HCT116 (cell line): ENCODE measurements around the gene OR4D6. TPM values are rescaled to one million over a fixed set of nuclear protein-coding genes. Genes with fewer than 3 reads are reported as not detected.

Source experiments
- ATAC-seq: fragments of 200-7000 bp; cut with Tn5 transposase; 2 replicates; pipeline ENCODE4 v1.9.1; 2020; ENCODE audit warnings: mild to moderate bottlenecking, moderate library complexity
- BruUV-seq: library from RNA; stranded (reverse); fragments of 400-500 nt; replicated peaks from 2 replicates; lab custom pipeline; 2021; lab: Mats Ljungman, UMichigan
- CTCF ChIA-PET: fragments of 300-600 bp; sonication (Branson Sonifier 250); formaldehyde crosslinking; loops from one replicate; lab custom pipeline; 2021; ENCODE audit warnings: antibody characterized with exemption; lab: Charles Lee
- POLR2A ChIA-PET: fragments of 300-600, 350-600 bp; sonication (Branson Sonifier 250); formaldehyde crosslinking; loops from one replicate; lab custom pipeline; 2021; ENCODE audit warnings: antibody characterized with exemption; lab: Charles Lee
- RAD21 ChIA-PET, 2 experiments: fragments of 300-600 bp; sonication (Branson Sonifier 250); formaldehyde crosslinking; loops; one replicate each; lab custom pipeline; 2023; ENCODE audit warnings: low total read pairs in 2 of 2; ENCODE audit not compliant: uncharacterized antibody in 2 of 2, unreplicated experiment in 2 of 2, low non-redundant PET in 1 of 2; lab: Charles Lee
- DNase-seq: peaks from one replicate; pipeline ENCODE4 v3.0.0-alpha.2; 2010; ENCODE audit warnings: low read depth, low spot score
- H2AFZ ChIP-seq: fragments of 200-600 bp; shearing (Covaris generic), sonication (generic); 2 replicates; pipeline ENCODE4 v1.6.1; 2017; ENCODE audit warnings: low read depth, mixed run types, mixed read lengths, antibody characterized with exemption, low read length; ENCODE audit not compliant: poor library complexity, severe bottlenecking
- H3K27ac ChIP-seq: 2 replicates; pipeline ENCODE4 v1.5.1; 2012; ENCODE audit warnings: low read depth, low read length
- H3K27me3 ChIP-seq: fragments of 200-600 bp; sonication (generic); 2 replicates; pipeline ENCODE4 v1.6.1; 2016; ENCODE audit warnings: mixed run types, low read length, mixed read lengths; ENCODE audit not compliant: insufficient read depth
- H3K36me3 ChIP-seq, 2 experiments: fragments of 200-500 bp in 1 of 2; fragments of 200-600 bp in 1 of 2; sonication (Bioruptor generic) in 1 of 2; sonication (generic) in 1 of 2; 2 replicates each; pipeline versions ENCODE4 v1.5.1 to v1.6.1; 2014 to 2016; ENCODE audit warnings: low read length in 2 of 2, inconsistent platforms in 1 of 2, mixed read lengths in 1 of 2, mixed run types in 1 of 2; ENCODE audit not compliant: insufficient read depth in 2 of 2, control insufficient read depth in 1 of 2
- H3K4me1 ChIP-seq, 2 experiments: fragments of 200-600 bp in 1 of 2; sonication (generic) in 1 of 2; 2 replicates each; pipeline versions ENCODE4 v1.5.1 to v1.6.1; 2012 to 2017; ENCODE audit warnings: low read length in 2 of 2, inconsistent platforms in 1 of 2, mild to moderate bottlenecking in 1 of 2, mixed read lengths in 1 of 2, mixed run types in 1 of 2, moderate library complexity in 1 of 2; ENCODE audit not compliant: insufficient read depth in 2 of 2, control insufficient read depth in 1 of 2
- H3K4me2 ChIP-seq: fragments of 200-600 bp; sonication (generic); 2 replicates; pipeline ENCODE4 v1.6.1; 2017; ENCODE audit warnings: mixed run types, low read length, mixed read lengths
- H3K4me3 ChIP-seq, 2 experiments: fragments of 200-600 bp in 1 of 2; sonication (generic) in 1 of 2; replicated peaks in 1 of 2; 2 replicates each; pipeline ENCODE4 v1.5.1; 2011 to 2016; ENCODE audit warnings: low read length in 2 of 2, control low read depth in 1 of 2, low read depth in 1 of 2, mild to moderate bottlenecking in 1 of 2, mixed read lengths in 1 of 2, mixed run types in 1 of 2
- H3K79me2 ChIP-seq: fragments of 200-600 bp; sonication (generic); 2 replicates; pipeline ENCODE4 v1.6.1; 2017; ENCODE audit warnings: mild to moderate bottlenecking, mixed run types, low read length, moderate library complexity, mixed read lengths; ENCODE audit not compliant: insufficient read depth
- H3K9ac ChIP-seq: fragments of 200-600 bp; sonication (generic); 2 replicates; pipeline ENCODE4 v1.6.1; 2016; ENCODE audit warnings: low read length, mixed read lengths
- H3K9me2 ChIP-seq: fragments of 200-600 bp; sonication (generic), shearing (Covaris generic); 2 replicates; pipeline ENCODE4 v1.6.1; 2017; ENCODE audit warnings: mixed run types, mild to moderate bottlenecking, moderate library complexity; ENCODE audit not compliant: insufficient read depth
- H3K9me3 ChIP-seq, 2 experiments: fragments of 200-500 bp in 1 of 2; fragments of 200-600 bp in 1 of 2; sonication (Bioruptor generic) in 1 of 2; sonication (generic) in 1 of 2; 2 replicates each; pipeline ENCODE4 v1.6.1; 2014 to 2017; ENCODE audit warnings: low read length in 2 of 2, mixed read lengths in 2 of 2, inconsistent platforms in 1 of 2, low read depth in 1 of 2, mild to moderate bottlenecking in 1 of 2, mixed run types in 1 of 2, moderate library complexity in 1 of 2; ENCODE audit not compliant: control insufficient read depth in 1 of 2, insufficient read depth in 1 of 2
- H4K20me1 ChIP-seq: fragments of 200-600 bp; sonication (generic), shearing (Covaris generic); 2 replicates; pipeline ENCODE4 v1.6.1; 2017; ENCODE audit warnings: mixed run types, mild to moderate bottlenecking, moderate library complexity; ENCODE audit not compliant: insufficient read depth
- CBX3 ChIP-seq: IDR thresholded peaks from 2 replicates; pipeline ENCODE4 v1.6.1; 2012; ENCODE audit warnings: low read depth
- CEBPB ChIP-seq: IDR thresholded peaks from 2 replicates; pipeline ENCODE4 v1.6.1; 2012; ENCODE audit warnings: low read depth
- EGR1 ChIP-seq: IDR thresholded peaks from 2 replicates; pipeline ENCODE4 v1.6.1; 2012; ENCODE audit warnings: low read depth
- ELF1 ChIP-seq: IDR thresholded peaks from 2 replicates; pipeline ENCODE4 v1.6.1; 2012; ENCODE audit warnings: low read depth, borderline replicate concordance
- EZH2phosphoT487 ChIP-seq: fragments of 200-600 bp; IDR thresholded peaks from 2 replicates; pipeline ENCODE4 v1.6.1; 2018; ENCODE audit warnings: antibody characterized with exemption, borderline replicate concordance
- JUND ChIP-seq: IDR thresholded peaks from 2 replicates; pipeline ENCODE4 v1.6.1; 2012
- RAD21 ChIP-seq: IDR thresholded peaks from 2 replicates; pipeline ENCODE4 v1.6.1; 2012; ENCODE audit warnings: low read depth, mild to moderate bottlenecking
- SP1 ChIP-seq: IDR thresholded peaks from 2 replicates; pipeline ENCODE4 v1.6.1; 2012; ENCODE audit warnings: low read depth
- SRF ChIP-seq: IDR thresholded peaks from 2 replicates; pipeline ENCODE4 v1.6.1; 2012; ENCODE audit warnings: low read depth
- TCF7L2 ChIP-seq: IDR thresholded peaks from 2 replicates; pipeline ENCODE4 v1.7.0; 2011; ENCODE audit warnings: borderline replicate concordance, inconsistent platforms; ENCODE audit not compliant: insufficient read depth, insufficient read length; ENCODE audit errors: extremely low read depth
- YY1 ChIP-seq: IDR thresholded peaks from 2 replicates; pipeline ENCODE4 v1.6.1; 2011; ENCODE audit warnings: low read length, low read depth, moderate library complexity, mild to moderate bottlenecking; ENCODE audit not compliant: insufficient replicate concordance; ENCODE audit errors: extremely low read depth
- ZFX ChIP-seq: fragments of 450-650 bp; IDR thresholded peaks from 2 replicates; pipeline ENCODE4 v1.6.1; 2017
- ZNF274 ChIP-seq: fragments of 200-500 bp; sonication (Bioruptor generic); IDR thresholded peaks from 2 replicates; pipeline ENCODE4 v1.6.1; 2014; ENCODE audit warnings: mild to moderate bottlenecking, low read depth, low read length, inconsistent platforms
- intact Hi-C: fragments of 100-400 bp; cut with micrococcal nuclease; formaldehyde crosslinking; loops from 2 replicates; pipeline ENCODE4 v1.10.0; 2022
- total RNA-seq: library from RNA; stranded (reverse); gene quantifications from one replicate; pipeline ENCODE4 v1.2.1, GENCODE V29; 2021; ENCODE audit not compliant: unreplicated experiment
- TF ChIP-seq, protein P1 (sequence below): IDR thresholded peaks from 2 replicates; pipeline ENCODE4 v1.6.1; 2012
- TF ChIP-seq, protein P2 (sequence below): IDR thresholded peaks from 2 replicates; pipeline ENCODE4 v1.6.1; 2012; ENCODE audit warnings: low read depth
- TF ChIP-seq, protein P3 (sequence below): IDR thresholded peaks from 2 replicates; pipeline ENCODE4 v1.6.1; 2011; ENCODE audit warnings: mild to moderate bottlenecking, low read length, moderate library complexity; ENCODE audit not compliant: insufficient replicate concordance; ENCODE audit errors: extremely low read depth

OR4D6 gene
- total RNA-seq, 1 experiment from 2014 or later = not detected

DNA sequence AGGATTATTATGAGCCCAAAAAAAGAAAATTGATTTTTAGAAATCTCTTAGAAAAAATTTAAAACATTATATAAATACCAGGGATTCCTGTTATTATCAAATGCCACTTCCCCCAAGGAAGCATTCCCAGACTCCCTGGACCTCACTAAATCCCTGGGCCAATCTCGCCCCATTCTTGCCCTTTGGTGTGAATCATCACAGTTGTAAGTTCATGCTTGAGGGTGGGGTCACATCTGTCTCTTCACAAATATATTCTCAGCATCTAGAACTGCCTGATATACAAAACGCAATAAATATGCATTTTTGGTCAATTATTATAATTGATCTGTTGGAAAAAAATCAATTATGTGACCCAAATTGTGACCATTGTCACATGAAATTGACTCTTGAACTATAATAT is 8.3 kb upstream of the OR4D6 start:
- no peak for DNase-seq
- POLR2A ChIA-PET = no interaction called here

DNA sequence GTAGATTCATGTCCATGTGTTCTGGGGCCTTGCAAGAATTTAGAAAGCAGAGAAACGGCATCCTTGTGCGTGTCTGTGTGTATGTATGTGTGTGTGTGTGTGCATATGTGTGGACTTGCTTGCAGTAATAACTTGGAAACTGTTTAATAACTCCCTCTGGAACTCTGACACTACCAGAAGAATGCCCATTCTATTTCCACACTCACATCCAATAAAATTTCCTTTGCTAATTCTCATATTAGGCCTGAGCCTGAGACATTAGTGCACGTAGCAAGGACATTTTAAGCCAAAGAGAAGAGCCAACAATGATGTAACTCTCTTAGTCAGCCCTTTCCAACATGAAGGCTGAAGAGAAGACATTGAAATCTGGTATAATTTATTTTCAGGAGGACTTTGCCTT is 3.2 kb downstream of the OR4D6 start:
- ChIA-PET RAD21 (no interaction called here), POLR2A (no interaction called here), CTCF (no interaction called here)
- Histone ChIP-seq H3K9ac (no peak overlapping the region), H3K79me2 (no peaks in the 10 kb centered on the region), H3K27ac (no peak overlapping the region), H3K27me3 (no peaks in the 10 kb centered on the region), H3K36me3 (no peaks in the 10 kb centered on the region), H3K4me1 (no peaks in the 10 kb centered on the region), H3K9me3 (no peaks in the 10 kb centered on the region), H3K4me3 (no peak overlapping the region), H3K9me2 (no peaks in the 10 kb centered on the region), H2AFZ (no peak overlapping the region), H3K4me2 (no peak overlapping the region), H4K20me1 (no peaks in the 10 kb centered on the region)
- ATAC-seq = no peak
- BruUV-seq = no TSS peak
- intact Hi-C loops = no loop called here
- DNase-seq = no peak
- TF ChIP-seq SP1 (no peak), EZH2phosphoT487 (no peak), RAD21 (no peak), TCF7L2 (no peak), CEBPB (no peak), EGR1 (no peak), ELF1 (no peak), SRF (no peak), YY1 (no peak), ZFX (no peak)
- TF ChIP-seq, protein P1, sequence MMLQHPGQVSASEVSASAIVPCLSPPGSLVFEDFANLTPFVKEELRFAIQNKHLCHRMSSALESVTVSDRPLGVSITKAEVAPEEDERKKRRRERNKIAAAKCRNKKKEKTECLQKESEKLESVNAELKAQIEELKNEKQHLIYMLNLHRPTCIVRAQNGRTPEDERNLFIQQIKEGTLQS = no peak
- TF ChIP-seq, protein P2, sequence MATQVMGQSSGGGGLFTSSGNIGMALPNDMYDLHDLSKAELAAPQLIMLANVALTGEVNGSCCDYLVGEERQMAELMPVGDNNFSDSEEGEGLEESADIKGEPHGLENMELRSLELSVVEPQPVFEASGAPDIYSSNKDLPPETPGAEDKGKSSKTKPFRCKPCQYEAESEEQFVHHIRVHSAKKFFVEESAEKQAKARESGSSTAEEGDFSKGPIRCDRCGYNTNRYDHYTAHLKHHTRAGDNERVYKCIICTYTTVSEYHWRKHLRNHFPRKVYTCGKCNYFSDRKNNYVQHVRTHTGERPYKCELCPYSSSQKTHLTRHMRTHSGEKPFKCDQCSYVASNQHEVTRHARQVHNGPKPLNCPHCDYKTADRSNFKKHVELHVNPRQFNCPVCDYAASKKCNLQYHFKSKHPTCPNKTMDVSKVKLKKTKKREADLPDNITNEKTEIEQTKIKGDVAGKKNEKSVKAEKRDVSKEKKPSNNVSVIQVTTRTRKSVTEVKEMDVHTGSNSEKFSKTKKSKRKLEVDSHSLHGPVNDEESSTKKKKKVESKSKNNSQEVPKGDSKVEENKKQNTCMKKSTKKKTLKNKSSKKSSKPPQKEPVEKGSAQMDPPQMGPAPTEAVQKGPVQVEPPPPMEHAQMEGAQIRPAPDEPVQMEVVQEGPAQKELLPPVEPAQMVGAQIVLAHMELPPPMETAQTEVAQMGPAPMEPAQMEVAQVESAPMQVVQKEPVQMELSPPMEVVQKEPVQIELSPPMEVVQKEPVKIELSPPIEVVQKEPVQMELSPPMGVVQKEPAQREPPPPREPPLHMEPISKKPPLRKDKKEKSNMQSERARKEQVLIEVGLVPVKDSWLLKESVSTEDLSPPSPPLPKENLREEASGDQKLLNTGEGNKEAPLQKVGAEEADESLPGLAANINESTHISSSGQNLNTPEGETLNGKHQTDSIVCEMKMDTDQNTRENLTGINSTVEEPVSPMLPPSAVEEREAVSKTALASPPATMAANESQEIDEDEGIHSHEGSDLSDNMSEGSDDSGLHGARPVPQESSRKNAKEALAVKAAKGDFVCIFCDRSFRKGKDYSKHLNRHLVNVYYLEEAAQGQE = no peak

More for the DNA sequence above, 8.3 kb upstream of the OR4D6 start:
- RAD21 ChIA-PET = no interaction called here
- Histone ChIP-seq H3K9me2 (no peaks in the 10 kb centered on the region), H4K20me1 (no peaks in the 10 kb centered on the region), H3K4me1 (no peaks in the 10 kb centered on the region), H3K9me3 (no peaks in the 10 kb centered on the region), H2AFZ (no peak overlapping the region), H3K79me2 (no peaks in the 10 kb centered on the region), H3K36me3 (no peaks in the 10 kb centered on the region), H3K27me3 (no peaks in the 10 kb centered on the region), H3K4me2 (no peak overlapping the region), H3K27ac (no peak overlapping the region), H3K9ac (no peak overlapping the region), H3K4me3 (no peak overlapping the region)
- TF ChIP-seq JUND (no peak), EZH2phosphoT487 (no peak), ZNF274 (no peak), ZFX (no peak), CBX3 (no peak), RAD21 (no peak), YY1 (no peak)
- TF ChIP-seq, protein P3, sequence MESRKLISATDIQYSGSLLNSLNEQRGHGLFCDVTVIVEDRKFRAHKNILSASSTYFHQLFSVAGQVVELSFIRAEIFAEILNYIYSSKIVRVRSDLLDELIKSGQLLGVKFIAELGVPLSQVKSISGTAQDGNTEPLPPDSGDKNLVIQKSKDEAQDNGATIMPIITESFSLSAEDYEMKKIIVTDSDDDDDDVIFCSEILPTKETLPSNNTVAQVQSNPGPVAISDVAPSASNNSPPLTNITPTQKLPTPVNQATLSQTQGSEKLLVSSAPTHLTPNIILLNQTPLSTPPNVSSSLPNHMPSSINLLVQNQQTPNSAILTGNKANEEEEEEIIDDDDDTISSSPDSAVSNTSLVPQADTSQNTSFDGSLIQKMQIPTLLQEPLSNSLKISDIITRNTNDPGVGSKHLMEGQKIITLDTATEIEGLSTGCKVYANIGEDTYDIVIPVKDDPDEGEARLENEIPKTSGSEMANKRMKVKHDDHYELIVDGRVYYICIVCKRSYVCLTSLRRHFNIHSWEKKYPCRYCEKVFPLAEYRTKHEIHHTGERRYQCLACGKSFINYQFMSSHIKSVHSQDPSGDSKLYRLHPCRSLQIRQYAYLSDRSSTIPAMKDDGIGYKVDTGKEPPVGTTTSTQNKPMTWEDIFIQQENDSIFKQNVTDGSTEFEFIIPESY = no peak
- CTCF ChIA-PET = no interaction called here
- intact Hi-C loops = loop anchor here (5.0 kb wide), 1 partner anchor 34 kb away; no protein-coding TSS in a partner anchor
- ATAC-seq = no peak
- no TSS peak for BruUV-seq
